ENCODE measurements around the gene RNASEL.

- TF ChIP-seq, protein P1, sequence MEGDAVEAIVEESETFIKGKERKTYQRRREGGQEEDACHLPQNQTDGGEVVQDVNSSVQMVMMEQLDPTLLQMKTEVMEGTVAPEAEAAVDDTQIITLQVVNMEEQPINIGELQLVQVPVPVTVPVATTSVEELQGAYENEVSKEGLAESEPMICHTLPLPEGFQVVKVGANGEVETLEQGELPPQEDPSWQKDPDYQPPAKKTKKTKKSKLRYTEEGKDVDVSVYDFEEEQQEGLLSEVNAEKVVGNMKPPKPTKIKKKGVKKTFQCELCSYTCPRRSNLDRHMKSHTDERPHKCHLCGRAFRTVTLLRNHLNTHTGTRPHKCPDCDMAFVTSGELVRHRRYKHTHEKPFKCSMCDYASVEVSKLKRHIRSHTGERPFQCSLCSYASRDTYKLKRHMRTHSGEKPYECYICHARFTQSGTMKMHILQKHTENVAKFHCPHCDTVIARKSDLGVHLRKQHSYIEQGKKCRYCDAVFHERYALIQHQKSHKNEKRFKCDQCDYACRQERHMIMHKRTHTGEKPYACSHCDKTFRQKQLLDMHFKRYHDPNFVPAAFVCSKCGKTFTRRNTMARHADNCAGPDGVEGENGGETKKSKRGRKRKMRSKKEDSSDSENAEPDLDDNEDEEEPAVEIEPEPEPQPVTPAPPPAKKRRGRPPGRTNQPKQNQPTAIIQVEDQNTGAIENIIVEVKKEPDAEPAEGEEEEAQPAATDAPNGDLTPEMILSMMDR (IDR thresholded peaks at IDR 0.05), result no peak
- no peak for TF ChIP-seq EP300 (IDR thresholded peaks at IDR 0.05)
These were observed 9.2 kb upstream of the RNASEL start for GRCh38 chr1:182598296-182598695.
